A549 (cell line): ENCODE data around the gene AGAP3. TPM values are rescaled to one million over a fixed set of nuclear protein-coding genes. Genes with fewer than 3 reads are reported as not detected.

Experiments
- ATAC-seq, 2 experiments: fragments of 200-7000 bp in 1 of 2; fragments of >200 bp in 1 of 2; cut with Nextera tagmentation in 1 of 2; cut with Tn5 transposase in 1 of 2; 3 replicates each; pipeline versions ENCODE4 v1.8.0 to v1.9.1; 2018 to 2020; ENCODE audit warnings: mild to moderate bottlenecking in 1 of 2, moderate library complexity in 1 of 2
- CTCF ChIA-PET: fragments of 300-600 bp; sonication (Branson Sonifier 250); formaldehyde crosslinking; extraction: SDS; loops from one replicate; lab custom pipeline; 2021; ENCODE audit warnings: antibody characterized with exemption, inconsistent platforms; lab: Yijun Ruan, JAX
- POLR2A ChIA-PET: fragments of 350-600 bp; formaldehyde crosslinking; extraction: SDS; loops from one replicate; lab custom pipeline; 2021; ENCODE audit warnings: antibody characterized with exemption, inconsistent platforms; lab: Yijun Ruan, JAX
- DNase-seq, 2 experiments: peaks; one replicate each; pipeline versions ENCODE4 v3.0.0 to v3.0.0-alpha.2; 2011 to 2016; ENCODE audit warnings: low read depth in 1 of 2, low spot score in 1 of 2
- FAIRE-seq: peaks from 2 replicates; lab custom pipeline; 2011; peaks lifted over from hg19 to GRCh38; lab: Jason Lieb, UNC
- H3K27ac ChIP-seq, 2 experiments: fragments of >200 bp; sonication (Bioruptor Twin); formaldehyde crosslinking; 3 replicates each; pipeline ENCODE4 v1.5.1; 2016 to 2017
- H3K4me1 ChIP-seq: fragments of >200 bp; sonication (Bioruptor Twin); formaldehyde crosslinking; 3 replicates; pipeline ENCODE4 v1.6.1; 2016
- H3K4me2 ChIP-seq: fragments of >200 bp; sonication (Bioruptor Twin); formaldehyde crosslinking; 3 replicates; pipeline ENCODE4 v1.6.1; 2016
- H3K4me3 ChIP-seq: fragments of >200 bp; sonication (Bioruptor Twin); formaldehyde crosslinking; 3 replicates; pipeline ENCODE4 v1.5.1; 2016
- H3K9me3 ChIP-seq: fragments of >200 bp; sonication (Bioruptor Twin); formaldehyde crosslinking; 3 replicates; pipeline ENCODE4 v1.6.1; 2016
- ATOH8 ChIP-seq: fragments of 250-450 bp; sonication (Bioruptor Pico); IDR thresholded peaks from 2 replicates; pipeline ENCODE4 v1.5.0; 2020; ENCODE audit warnings: low read depth, mild to moderate bottlenecking, moderate library complexity
- CBX2 ChIP-seq: fragments of 200-600 bp; sonication (generic); IDR thresholded peaks from 2 replicates; pipeline ENCODE4 v1.6.1; 2016; ENCODE audit warnings: low read depth, mild to moderate bottlenecking, borderline replicate concordance
- CBX8 ChIP-seq: fragments of 200-600 bp; sonication (generic); IDR thresholded peaks from 2 replicates; pipeline ENCODE4 v1.6.1; 2016
- CEBPB ChIP-seq, 2 experiments: fragments of >200 bp in 1 of 2; sonication (Bioruptor Twin) in 1 of 2; formaldehyde crosslinking in 1 of 2; IDR thresholded peaks; 2 replicates each; pipeline ENCODE4 v1.6.1; 2012 to 2016
- CHD2 ChIP-seq: fragments of 150-350 bp; IDR thresholded peaks from 2 replicates; pipeline ENCODE4 v1.6.1; 2014; ENCODE audit warnings: low read length; ENCODE audit not compliant: partially characterized antibody
- ESRRA ChIP-seq: fragments of 150-350 bp; IDR thresholded peaks from 2 replicates; pipeline ENCODE4 v1.6.1; 2014; ENCODE audit warnings: mild to moderate bottlenecking, low read length, borderline replicate concordance
- FOSL2 ChIP-seq, 2 experiments: fragments of 450-650 bp in 1 of 2; fragments of >200 bp in 1 of 2; sonication (Bioruptor Twin) in 1 of 2; formaldehyde crosslinking; IDR thresholded peaks; 2 replicates each; pipeline versions ENCODE4 v1.5.0 to v1.6.1; 2016 to 2020; ENCODE audit warnings: mild to moderate bottlenecking in 1 of 2, moderate library complexity in 1 of 2
- GATA3 ChIP-seq: IDR thresholded peaks from 2 replicates; pipeline ENCODE4 v1.6.1; 2012; ENCODE audit warnings: borderline replicate concordance
- JUNB ChIP-seq: fragments of >200 bp; sonication (Bioruptor Twin); formaldehyde crosslinking; IDR thresholded peaks from 2 replicates; pipeline ENCODE4 v1.6.1; 2016
- KDM1A ChIP-seq: fragments of 200-600 bp; sonication (generic); IDR thresholded peaks from 2 replicates; pipeline ENCODE4 v1.6.1; 2016; ENCODE audit warnings: low read depth, mild to moderate bottlenecking
- MAFK ChIP-seq: fragments of 450-650 bp; IDR thresholded peaks from 2 replicates; pipeline ENCODE4 v1.6.1; 2014; ENCODE audit not compliant: partially characterized antibody
- MYC ChIP-seq: IDR thresholded peaks from 2 replicates; pipeline ENCODE4 v1.6.1; 2012; ENCODE audit warnings: mild to moderate bottlenecking, inconsistent platforms, low read length, improper control_type of control experiment, borderline replicate concordance
- NFE2L2 ChIP-seq: fragments of 150-350 bp; conservative IDR thresholded peaks from 2 replicates; pipeline ENCODE4 v1.6.1; 2014; ENCODE audit warnings: low read length
- NR3C1 ChIP-seq: fragments of >200 bp; sonication (Bioruptor Twin); formaldehyde crosslinking; IDR thresholded peaks from 3 replicates; pipeline ENCODE4 v1.6.1; 2017
- RAD21 ChIP-seq, 2 experiments: fragments of >200 bp in 1 of 2; sonication (Bioruptor Twin) in 1 of 2; formaldehyde crosslinking in 1 of 2; IDR thresholded peaks in 1 of 2; conservative IDR thresholded peaks in 1 of 2; 2 replicates in 1 of 2; 3 replicates in 1 of 2; pipeline ENCODE4 v1.6.1; 2012 to 2018; ENCODE audit warnings: inconsistent platforms in 1 of 2
- RARB ChIP-seq: fragments of 250-450 bp; sonication (Bioruptor Pico); IDR thresholded peaks from 2 replicates; pipeline ENCODE4 v1.8.0; 2021; ENCODE audit warnings: mild to moderate bottlenecking, moderate library complexity
- RFX5 ChIP-seq: fragments of 450-650 bp; IDR thresholded peaks from 2 replicates; pipeline ENCODE4 v1.7.1; 2014; ENCODE audit warnings: antibody characterized with exemption, mild to moderate bottlenecking, moderate library complexity
- RNF2 ChIP-seq: fragments of 200-600 bp; sonication (generic); IDR thresholded peaks from 2 replicates; pipeline ENCODE4 v1.6.1; 2016; ENCODE audit warnings: low read depth, mild to moderate bottlenecking, antibody characterized with exemption, moderate library complexity, borderline replicate concordance
- SREBF2 ChIP-seq: fragments of 450-650 bp; IDR thresholded peaks from 2 replicates; pipeline ENCODE4 v1.6.1; 2014; ENCODE audit warnings: mild to moderate bottlenecking, moderate library complexity
- USF2 ChIP-seq: fragments of 450-650 bp; IDR thresholded peaks from 2 replicates; pipeline ENCODE4 v1.6.1; 2014; ENCODE audit warnings: antibody characterized with exemption
- WGBS: methylation state at CpG from one replicate; pipeline ENCODE4 v1.1.6; 2017; ENCODE audit errors: missing lambda C conversion rate; 5-methylcytosine and 5-hydroxymethylcytosine counted together
- polyA plus RNA-seq, 4 experiments: library from polyadenylated mRNA; depleted of rRNA in 3 of 4; stranded (reverse); fragments of >200 nt; fragmentation: RNase III in 1 of 4; extraction: RNeasy Plus Mini Kit Qiagen cat#74134 plus additional on column Dnase treatment in 1 of 4; gene quantifications; 2 replicates in 3 of 4; 3 replicates in 1 of 4; pipeline ENCODE4 v1.2.3, GENCODE V29; 2011 to 2017
- TF ChIP-seq, protein P1 (sequence below): IDR thresholded peaks from 2 replicates; pipeline ENCODE4 v1.6.1; 2012; ENCODE audit warnings: low read depth, borderline replicate concordance
- TF ChIP-seq, protein P2 (sequence below): fragments of 250-450 bp; sonication (Bioruptor Pico); IDR thresholded peaks from 2 replicates; pipeline ENCODE4 v1.5.0; 2021; ENCODE audit warnings: mild to moderate bottlenecking, moderate library complexity, borderline replicate concordance
- TF ChIP-seq, protein P3 (sequence below): IDR thresholded peaks from 2 replicates; pipeline ENCODE4 v1.6.1; 2012
- TF ChIP-seq, protein P4 (sequence below): fragments of >200 bp; sonication (Bioruptor Twin); formaldehyde crosslinking; IDR thresholded peaks from 3 replicates; pipeline ENCODE4 v1.6.1; 2016

AGAP3 gene
- polyA plus RNA-seq, 2 of the 4 experiments (the other 2 are of a cell fraction), result 33.8 to 45.9 TPM

GRCh38 chr7:151091988-151092387, 5.7 kb downstream of the AGAP3 start:
- H3K4me3 ChIP-seq, result no peak overlapping the region
- CTCF ChIA-PET, result interaction anchor here (0.7 to 27.1 kb wide), 10 partner anchors 15 to 98 kb away, joined by 3 to 412 read pairs (median 3); no protein-coding TSS in a partner anchor
- DNase-seq, result no peak
- no peaks in the 10 kb centered on the region for H3K9me3 ChIP-seq
- no peak for TF ChIP-seq NR3C1
- TF ChIP-seq RARB (CRISPR knock-in tag), result no peak
- TF ChIP-seq ATOH8 (CRISPR knock-in tag), result no peak
- TF ChIP-seq, protein P1, sequence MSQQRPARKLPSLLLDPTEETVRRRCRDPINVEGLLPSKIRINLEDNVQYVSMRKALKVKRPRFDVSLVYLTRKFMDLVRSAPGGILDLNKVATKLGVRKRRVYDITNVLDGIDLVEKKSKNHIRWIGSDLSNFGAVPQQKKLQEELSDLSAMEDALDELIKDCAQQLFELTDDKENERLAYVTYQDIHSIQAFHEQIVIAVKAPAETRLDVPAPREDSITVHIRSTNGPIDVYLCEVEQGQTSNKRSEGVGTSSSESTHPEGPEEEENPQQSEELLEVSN, result no peak
- TF ChIP-seq RAD21 (conservative IDR thresholded peaks at IDR 0.05 in 1 of 2, IDR thresholded peaks at IDR 0.05 in 1 of 2), result no peak
- no peak for TF ChIP-seq USF2
- no peak for TF ChIP-seq KDM1A
- TF ChIP-seq ESRRA, result no peak
- H3K27ac ChIP-seq, result no peak overlapping the region
- WGBS, result 92% methylated on average over 14 of the region's 14 CpGs
- ATAC-seq, result no peak
- POLR2A ChIA-PET, result no interaction called here
- H3K4me1 ChIP-seq, result peaks cover 36% of the 10 kb centered on the region
- no peak overlapping the region for H3K4me2 ChIP-seq
- no peak for FAIRE-seq

GRCh38 chr7:151093748-151094147, 7.5 kb downstream of the AGAP3 start:
- no peak for ATAC-seq
- no peak for TF ChIP-seq USF2
- TF ChIP-seq NFE2L2, result no peak
- no peak for TF ChIP-seq MAFK
- TF ChIP-seq CBX8, result no peak
- no peak for TF ChIP-seq FOSL2 (IDR thresholded peaks at IDR 0.05)
- TF ChIP-seq FOSL2 (CRISPR knock-in tag; IDR thresholded peaks at IDR 0.05), result no peak
- TF ChIP-seq CBX2, result no peak
- TF ChIP-seq, protein P2, sequence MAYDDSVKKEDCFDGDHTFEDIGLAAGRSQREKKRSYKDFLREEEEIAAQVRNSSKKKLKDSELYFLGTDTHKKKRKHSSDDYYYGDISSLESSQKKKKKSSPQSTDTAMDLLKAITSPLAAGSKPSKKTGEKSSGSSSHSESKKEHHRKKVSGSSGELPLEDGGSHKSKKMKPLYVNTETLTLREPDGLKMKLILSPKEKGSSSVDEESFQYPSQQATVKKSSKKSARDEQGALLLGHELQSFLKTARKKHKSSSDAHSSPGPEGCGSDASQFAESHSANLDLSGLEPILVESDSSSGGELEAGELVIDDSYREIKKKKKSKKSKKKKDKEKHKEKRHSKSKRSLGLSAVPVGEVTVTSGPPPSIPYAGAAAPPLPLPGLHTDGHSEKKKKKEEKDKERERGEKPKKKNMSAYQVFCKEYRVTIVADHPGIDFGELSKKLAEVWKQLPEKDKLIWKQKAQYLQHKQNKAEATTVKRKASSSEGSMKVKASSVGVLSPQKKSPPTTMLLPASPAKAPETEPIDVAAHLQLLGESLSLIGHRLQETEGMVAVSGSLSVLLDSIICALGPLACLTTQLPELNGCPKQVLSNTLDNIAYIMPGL (CRISPR knock-in tag), result no peak
- no peak for TF ChIP-seq RAD21 (conservative IDR thresholded peaks at IDR 0.05 in 1 of 2, IDR thresholded peaks at IDR 0.05 in 1 of 2)
- TF ChIP-seq MYC, result no peak
- TF ChIP-seq, protein P3, sequence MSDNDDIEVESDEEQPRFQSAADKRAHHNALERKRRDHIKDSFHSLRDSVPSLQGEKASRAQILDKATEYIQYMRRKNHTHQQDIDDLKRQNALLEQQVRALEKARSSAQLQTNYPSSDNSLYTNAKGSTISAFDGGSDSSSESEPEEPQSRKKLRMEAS, result no peak
- TF ChIP-seq CEBPB (IDR thresholded peaks at IDR 0.05), result no peak
- TF ChIP-seq, protein P4, sequence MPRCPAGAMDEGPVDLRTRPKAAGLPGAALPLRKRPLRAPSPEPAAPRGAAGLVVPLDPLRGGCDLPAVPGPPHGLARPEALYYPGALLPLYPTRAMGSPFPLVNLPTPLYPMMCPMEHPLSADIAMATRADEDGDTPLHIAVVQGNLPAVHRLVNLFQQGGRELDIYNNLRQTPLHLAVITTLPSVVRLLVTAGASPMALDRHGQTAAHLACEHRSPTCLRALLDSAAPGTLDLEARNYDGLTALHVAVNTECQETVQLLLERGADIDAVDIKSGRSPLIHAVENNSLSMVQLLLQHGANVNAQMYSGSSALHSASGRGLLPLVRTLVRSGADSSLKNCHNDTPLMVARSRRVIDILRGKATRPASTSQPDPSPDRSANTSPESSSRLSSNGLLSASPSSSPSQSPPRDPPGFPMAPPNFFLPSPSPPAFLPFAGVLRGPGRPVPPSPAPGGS, result no peak
- TF ChIP-seq JUNB, result no peak
- no peak for TF ChIP-seq RARB (CRISPR knock-in tag)
- TF ChIP-seq ESRRA, result no peak
- no peak for TF ChIP-seq RFX5
- no peak for TF ChIP-seq GATA3
- TF ChIP-seq RNF2, result no peak
- no peak for TF ChIP-seq CHD2
- TF ChIP-seq SREBF2, result no peak
- Histone ChIP-seq H3K27ac (no peak overlapping the region), H3K4me3 (no peak overlapping the region), H3K4me1 (peaks cover 27% of the 10 kb centered on the region), H3K4me2 (no peak overlapping the region), H3K9me3 (no peaks in the 10 kb centered on the region)
- ChIA-PET CTCF (interaction anchor here (0.6 to 27.1 kb wide), 7 partner anchors 13 to 76 kb away, joined by 3 to 412 read pairs (median 5); no protein-coding TSS in a partner anchor), POLR2A (no interaction called here)
- DNase-seq, result no peak
- FAIRE-seq, result no peak
- 96% methylated on average over 6 of the region's 6 CpGs for WGBS
